HG02759 (cell line): Measurements from ENCODE around the gene SNED1.

Experiments used
- ATAC-seq: cut with Tn5 transposase; IDR thresholded peaks from one replicate; pipeline ENCODE4 v1.9.1; 2021; ENCODE audit warnings: mild to moderate bottlenecking, moderate library complexity; ENCODE audit not compliant: unreplicated experiment

The SNED1 gene

DNA sequence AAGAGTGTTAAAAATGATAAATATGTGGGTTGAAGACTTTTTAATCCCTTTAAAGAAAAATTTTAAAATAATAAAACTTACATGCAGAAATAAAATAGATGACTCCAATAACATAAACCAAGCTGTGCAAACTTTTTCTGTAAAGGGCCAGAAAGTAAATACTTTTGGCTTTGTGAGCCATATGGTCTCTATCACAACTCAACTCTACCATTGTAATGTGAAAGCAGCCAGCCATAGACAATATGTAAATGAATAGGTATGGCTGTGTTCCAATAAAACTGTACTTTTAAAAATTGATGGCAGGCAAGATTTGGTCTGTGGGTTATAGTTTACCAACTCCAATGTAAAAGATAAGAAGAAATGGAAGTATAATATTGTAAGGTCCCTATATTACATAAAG, 45.2 kb downstream of the SNED1 start:
- ATAC-seq: no peak

DNA sequence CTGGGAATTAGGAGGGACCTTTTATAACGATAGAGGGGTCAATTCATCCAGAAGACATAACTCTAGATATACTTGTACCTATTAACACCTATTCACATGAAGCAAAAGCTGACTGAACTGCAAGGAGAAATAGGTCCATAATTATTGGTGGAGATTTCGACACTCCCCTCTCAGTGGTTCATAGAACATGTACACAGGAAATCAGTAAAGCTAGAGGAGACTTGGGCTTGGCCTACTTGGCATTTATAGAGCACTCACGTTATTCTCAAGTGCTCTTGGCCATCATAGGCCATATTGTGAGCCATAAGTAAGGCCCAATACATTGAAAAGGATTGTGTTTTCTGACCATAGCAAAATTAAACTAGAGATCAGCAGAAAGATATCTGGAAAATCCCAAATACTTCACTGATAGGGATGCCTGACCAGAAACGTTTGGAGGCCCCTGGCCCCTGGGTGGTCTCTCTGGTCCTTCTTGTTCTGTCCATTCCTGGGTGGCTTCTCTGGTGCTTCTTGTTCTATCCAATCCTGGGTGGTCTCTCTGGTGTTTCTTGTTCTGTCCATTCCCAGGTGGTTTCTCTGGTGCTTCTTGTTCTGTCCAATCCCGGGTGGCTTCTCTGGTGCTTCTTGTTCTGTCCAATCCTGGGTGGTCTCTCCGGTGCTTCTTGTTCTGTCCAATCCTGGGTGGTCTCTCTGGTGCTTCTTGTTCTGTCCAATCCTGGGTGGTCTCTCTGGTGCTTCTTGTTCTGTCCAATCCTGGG, 49.0 kb downstream of the SNED1 start:
- ATAC-seq: no peak

DNA sequence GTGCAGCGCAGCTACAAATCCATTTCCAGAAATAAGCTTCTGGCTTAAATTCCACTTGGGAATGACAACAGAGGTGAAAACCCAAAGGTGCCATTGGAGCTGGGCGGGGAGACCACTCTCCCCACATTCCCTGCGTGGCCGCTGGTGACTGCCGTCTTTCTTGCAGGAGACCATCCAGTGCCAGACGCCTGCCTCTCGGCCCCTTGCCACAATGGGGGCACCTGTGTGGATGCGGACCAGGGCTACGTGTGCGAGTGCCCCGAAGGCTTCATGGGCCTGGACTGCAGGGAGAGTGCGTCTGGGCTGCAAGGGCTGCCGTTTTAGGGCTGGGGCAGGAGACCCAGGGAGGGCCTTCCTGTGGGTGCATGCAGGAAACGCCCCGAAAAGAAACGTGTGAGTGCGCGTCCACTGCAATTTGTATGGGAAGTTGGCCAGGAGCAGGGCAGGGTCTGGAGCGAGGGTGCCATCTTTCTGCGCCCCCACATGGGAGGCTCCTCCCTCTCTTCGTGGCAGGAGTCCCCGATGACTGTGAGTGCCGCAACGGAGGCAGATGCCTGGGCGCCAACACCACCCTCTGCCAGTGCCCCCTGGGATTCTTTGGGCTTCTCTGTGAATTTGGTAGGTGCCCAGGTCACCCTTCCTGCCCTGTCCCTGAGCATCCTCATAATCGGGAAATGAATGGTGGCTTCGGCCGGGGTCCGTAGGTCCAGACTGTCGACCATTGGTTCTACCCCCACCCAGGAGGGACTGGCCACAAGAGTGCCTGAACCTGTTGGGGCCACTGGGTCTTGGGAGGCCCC, 49.9 kb downstream of the SNED1 start:
- no peak for ATAC-seq

DNA sequence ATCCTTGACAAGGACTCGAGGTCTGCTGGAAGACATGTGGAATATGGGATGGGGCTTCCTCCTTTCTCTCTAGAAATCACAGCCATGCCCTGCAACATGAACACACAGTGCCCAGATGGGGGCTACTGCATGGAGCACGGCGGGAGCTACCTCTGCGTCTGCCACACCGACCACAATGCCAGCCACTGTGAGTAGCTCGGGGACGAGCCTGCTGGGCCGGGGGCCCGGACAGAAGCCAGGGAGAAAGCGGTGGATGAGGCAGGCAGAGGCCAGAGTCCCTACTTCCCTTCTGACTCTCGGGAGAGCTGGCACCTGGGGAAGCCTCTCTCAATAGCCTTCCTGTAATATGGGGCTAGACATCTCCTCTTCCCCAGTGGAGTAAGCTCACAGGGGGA, 50.5 kb downstream of the SNED1 start:
- ATAC-seq: no peak

DNA sequence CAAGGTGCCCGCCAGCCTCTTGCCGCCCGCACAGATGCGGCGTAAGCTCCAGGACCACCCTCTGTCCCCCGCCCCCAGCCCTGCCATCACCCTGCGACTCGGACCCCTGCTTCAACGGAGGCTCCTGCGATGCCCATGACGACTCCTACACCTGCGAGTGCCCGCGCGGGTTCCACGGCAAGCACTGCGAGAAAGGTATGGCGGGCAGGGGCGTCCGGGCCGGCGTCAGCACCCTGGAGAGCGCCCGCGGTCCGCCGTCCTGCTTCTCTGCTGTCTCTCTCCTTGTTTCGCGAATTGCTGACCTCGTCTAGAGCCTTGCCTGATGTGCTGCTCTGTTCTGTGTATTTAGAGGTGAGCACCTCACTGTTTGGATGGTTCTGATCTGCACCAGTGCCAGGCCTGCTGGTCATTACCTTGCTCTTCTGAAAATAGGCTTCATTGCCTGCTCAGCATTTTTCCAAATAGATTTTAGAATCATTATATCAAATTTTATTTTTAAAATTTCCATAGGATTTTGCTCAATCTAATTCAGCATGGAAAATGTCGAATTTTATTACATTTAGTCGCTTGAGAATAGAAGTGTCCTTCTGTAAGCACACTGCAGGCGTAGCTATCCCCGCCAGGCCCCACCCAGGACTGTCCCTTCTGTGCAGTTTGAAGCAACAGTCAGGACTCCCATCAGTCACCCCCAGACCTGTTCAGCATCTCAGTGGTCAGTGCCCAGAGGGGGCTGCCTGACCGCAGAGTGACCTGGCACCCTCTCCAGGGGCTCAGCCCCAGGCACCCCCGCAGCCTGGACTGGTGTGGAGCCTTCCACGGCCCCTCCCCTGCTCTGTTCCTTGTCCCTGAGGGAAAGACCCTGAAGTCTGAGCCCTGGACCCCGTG, 51.6 kb downstream of the SNED1 start:
- no peak for ATAC-seq

DNA sequence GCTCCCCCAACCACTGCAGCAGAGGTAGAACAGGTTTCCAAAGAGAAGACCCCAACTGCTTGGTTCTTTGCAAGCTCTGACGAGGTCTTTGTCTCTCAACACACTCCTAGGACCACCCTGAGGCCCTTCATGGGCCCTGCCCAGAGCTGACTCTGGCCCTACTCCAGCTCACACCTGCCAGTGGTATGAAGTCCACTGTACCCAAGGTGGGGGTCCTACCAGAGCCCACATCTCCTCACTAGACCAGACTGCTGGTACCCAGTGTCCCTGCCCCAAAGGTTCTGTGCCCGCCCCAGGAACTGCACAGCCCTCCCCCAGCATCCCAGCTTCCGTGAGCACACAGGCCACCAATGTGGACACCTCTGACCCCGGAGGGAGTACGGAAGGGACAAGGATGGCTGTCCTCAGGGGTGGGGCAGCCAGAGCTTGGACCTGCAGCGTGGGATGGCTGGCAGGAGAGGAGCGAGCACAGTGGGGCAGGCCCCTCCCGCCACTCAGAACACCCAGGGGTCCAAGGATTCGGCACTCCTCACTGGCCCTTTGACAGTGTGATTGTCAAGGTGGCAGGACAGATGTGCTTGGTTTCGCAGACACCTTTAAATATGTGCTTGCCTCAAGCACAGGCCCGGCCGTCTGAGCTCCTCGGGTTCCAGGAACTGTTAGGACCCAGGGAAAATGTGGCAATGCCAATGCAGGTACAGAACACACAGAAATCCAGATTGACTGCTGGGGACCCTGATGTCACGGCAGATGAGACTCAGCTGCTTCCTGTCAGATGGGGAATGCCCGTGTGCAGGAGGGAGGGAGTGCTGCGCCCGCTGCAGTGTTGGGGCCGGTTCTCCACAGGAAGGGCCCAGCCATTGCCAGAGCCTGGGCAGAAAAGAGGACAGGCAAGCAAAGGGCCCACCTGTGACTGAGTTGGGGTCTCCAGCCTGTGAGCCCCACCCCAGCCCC, 52.5 kb downstream of the SNED1 start:
- ATAC-seq: no peak

DNA sequence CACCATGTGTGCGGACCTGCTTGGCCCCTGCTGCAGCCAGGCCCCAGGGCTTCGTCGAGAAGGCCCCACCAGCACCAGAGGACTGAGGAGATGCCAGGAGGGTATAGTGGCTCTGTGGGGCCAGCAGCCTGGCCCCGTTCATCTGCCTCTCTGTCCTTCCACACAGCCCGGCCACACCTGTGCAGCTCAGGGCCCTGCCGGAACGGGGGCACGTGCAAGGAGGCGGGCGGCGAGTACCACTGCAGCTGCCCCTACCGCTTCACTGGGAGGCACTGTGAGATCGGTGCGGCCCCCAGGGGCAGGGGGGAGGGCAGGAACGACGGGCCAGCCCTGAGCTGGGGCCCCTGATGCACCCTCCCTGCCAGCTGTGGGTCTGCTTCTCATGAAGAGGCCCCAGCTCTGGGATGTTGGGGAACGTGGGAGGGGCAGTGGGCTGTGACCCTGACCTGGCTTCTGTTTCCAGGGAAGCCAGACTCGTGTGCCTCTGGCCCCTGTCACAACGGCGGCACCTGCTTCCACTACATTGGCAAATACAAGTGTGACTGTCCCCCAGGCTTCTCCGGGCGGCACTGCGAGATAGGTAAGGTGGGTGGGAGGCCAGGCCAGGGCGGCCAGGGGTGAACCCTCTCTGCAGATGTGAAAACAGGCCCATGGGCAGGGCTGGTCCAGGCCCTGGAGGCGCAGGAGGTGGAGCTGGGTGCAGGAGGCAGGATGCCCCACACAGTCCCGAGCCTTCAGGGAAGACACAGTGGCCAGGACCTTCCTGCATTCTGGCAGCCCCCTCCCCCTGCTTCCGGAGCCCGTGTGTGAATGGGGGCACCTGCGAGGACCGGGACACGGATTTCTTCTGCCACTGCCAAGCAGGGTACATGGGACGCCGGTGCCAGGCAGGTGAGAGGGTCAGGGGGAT, 53.4 kb downstream of the SNED1 start:
- no peak for ATAC-seq

DNA sequence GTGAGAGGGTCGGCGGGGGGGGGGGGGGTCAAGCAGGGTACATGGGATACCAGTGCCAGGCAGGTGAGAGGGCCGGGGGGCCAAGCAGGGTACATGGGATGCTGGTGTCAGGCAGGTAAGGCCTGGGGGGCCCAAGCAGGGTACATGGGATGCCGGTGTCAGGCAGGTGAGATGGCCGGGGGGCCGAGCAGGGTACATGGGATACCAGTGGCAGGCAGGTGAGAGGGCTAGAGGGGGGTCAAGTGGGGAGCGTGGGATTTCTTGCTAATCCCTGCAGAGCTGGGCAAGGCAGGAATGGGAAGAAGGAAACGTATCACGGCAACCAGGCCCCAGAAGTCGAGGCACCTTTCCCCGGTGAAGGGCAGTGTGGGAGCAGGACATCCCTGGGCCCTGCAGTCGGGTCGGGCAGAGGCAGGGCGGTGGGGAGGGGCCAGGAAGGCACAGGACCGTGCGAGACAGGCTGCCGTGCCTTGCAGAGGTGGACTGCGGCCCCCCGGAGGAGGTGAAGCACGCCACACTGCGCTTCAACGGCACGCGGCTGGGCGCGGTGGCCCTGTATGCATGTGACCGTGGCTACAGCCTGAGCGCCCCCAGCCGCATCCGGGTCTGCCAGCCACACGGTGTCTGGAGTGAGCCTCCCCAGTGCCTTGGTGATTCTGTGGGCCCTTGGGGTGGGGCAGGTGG, 54.4 kb downstream of the SNED1 start:
- no peak for ATAC-seq

DNA sequence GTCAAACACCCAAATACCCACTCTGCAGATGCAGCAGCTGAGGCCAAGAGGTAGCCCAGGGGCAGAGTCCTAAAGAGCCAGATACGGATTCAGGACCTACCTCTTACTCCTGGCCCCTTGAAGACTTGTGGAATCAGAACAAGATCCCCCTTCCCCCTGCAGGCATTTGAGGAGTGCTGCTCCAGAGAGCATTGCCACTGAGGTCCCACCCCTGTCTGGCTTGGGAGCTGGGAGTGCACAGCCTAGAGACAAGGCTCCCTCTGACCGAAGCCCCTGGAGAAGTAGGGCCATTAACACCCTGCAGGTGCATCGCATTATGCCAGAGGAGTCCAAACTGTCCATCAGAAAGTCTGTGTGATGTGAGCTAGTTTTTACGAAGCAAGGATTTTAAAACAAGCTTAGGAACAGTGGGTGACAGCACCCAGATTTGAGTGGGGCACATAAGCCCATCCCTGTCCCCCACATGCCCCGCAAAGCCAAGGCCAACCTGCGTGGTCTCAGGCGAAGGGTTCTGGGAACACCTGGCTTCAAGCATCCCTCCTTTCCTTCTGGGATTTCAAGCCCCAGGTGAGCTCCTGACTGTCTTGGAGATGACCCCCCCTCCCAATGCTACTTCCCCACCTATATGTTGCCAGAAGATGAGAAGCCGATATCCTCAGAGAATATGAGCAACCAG, 55.3 kb downstream of the SNED1 start:
- no peak for ATAC-seq

DNA sequence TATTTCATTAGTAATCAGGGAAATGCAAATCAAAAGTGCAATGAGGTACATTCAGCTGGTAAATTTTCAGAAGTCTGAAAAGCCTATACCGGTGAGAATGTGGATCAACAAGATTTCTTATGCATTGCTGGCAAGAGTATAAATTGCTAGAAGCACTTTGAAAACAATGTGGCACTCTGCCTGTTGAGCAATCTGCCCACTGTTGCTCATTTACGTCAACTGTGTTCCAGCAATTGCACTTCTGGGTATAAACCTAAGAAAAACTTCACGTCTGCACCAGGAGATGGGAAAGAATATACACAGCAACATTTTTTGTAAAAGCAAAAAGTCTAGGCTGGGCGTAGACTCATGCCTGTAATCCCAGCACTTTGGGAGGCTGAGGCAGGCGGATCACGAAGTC, 62.9 kb downstream of the SNED1 start:
- no peak for ATAC-seq

DNA sequence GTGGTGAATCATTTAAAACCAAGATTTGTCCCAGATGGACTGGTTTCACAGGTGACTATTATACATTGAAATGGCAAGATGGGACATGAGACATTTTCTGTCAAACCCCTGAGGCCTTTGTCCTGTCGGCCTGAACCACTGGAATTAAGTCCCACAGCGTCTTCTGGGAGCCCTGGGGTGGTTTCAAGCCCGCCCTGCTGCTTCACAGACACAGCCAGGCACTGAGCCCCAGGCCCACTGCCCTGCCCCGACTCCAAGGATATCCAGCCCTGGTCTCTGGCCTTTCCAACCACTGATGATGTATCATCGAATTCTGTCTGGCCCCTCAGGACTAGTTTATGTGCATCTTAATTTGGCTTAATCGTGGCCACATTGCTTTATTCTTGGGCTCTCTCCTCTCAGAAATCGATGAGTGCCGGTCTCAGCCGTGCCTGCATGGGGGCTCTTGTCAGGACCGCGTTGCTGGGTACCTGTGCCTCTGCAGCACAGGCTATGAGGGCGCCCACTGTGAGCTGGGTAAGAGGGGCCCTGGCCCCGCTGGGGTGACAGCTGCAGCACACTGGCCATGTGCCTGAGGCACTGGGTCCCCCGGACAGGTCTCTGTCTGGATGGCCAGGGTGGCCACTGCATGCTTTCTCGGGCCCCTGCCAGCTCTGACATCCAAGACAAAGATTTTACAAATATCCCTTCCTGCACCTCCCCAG, 64.1 kb downstream of the SNED1 start:
- no peak for ATAC-seq

DNA sequence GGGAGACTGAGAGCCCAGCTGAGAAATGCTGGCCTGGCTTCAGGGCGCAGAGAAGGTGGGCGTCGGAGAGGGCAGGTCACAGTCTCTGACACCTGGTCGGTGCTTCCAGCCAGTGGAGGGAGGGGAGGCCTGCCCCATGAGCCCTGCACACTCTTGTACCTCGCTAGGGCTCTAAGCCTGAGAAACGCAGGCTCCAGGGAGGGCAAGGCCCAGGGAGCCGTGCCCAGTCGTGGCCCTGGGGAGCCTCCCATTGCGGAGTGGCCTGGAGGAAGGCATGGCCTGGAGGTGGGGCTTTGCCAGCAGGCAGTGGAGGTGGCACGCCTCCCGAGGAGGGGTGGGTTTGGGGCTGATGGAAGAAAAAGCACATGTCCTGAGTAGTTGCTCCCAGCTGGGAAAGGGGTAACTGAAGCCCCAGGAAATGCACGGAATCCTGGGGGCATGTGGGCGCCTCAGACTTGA, 64.7 kb downstream of the SNED1 start:
- no peak for ATAC-seq

DNA sequence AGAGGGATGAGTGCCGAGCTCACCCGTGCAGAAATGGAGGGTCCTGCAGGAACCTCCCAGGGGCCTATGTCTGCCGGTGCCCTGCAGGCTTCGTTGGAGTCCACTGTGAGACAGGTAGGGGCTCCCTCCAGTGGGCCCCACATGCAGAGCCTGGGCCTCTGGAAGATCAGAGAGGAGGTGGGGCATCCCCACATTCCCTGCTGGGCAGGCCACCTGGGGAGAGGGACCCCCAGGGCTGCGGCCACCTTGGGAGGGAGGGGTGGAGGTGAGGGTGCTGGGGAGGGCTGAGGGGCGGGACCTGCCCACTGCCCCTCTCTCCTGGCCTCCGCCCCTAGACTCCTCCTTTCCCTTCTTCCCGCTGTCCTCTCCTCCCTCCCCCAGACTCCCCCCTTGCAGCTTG, 65.2 kb downstream of the SNED1 start:
- ATAC-seq: no peak

DNA sequence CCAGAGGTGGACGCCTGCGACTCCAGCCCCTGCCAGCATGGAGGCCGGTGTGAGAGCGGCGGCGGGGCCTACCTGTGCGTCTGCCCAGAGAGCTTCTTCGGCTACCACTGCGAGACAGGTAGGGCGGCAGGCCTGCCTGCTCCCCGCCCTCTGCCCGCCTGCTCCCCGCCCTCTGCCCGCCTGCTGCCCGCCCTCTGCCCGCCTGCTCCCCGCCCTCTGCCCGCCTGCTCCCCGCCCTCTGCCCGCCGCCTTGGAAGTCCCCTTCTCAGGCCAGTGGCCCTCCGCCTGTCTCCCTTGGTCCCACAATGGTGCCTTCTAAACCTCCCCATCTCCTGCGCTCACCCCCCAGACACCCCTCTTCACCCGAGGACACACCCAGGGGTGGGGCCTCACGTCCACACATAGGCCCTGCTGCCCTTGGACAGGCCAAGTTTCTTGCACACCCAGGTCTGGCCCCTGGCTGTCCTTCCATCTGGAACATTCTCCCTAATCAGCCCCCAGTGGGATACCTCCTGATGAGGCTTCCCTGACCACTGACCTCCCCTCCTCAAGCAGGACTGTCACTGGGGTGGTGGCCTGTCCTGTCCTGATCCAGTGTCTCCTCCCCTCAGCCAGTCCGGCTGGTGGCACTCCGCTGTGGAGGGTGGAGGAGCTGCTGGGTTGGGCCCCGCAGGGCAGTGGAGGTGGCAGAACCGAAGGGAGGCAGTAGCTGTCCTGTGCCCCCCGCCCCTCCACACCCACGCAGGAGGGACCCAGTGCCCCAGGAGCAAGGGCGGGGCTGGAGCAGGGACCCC, 65.8 kb downstream of the SNED1 start:
- ATAC-seq: no peak

DNA sequence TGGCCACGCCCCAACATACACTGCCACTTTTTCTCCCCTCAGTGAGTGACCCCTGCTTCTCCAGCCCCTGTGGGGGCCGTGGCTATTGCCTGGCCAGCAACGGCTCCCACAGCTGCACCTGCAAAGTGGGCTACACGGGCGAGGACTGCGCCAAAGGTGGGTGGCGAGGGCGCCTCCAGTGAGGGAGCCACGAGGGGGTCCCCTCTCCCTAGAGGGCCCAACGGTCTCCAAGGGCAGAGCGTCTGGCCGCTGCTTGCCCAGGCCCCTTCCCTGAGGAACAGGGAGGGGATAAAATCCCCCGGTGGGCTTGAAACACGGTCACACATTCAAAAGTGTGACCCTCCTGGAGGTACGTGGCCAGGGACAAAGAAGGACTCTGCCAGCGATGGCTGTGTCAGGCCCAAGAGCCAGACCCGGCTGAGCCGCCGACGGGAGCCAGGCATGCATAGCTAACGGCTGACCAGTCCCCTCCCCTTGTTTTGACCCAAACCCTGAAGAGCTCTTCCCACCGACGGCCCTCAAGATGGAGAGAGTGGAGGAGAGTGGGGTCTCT, 66.5 kb downstream of the SNED1 start:
- ATAC-seq: no peak

DNA sequence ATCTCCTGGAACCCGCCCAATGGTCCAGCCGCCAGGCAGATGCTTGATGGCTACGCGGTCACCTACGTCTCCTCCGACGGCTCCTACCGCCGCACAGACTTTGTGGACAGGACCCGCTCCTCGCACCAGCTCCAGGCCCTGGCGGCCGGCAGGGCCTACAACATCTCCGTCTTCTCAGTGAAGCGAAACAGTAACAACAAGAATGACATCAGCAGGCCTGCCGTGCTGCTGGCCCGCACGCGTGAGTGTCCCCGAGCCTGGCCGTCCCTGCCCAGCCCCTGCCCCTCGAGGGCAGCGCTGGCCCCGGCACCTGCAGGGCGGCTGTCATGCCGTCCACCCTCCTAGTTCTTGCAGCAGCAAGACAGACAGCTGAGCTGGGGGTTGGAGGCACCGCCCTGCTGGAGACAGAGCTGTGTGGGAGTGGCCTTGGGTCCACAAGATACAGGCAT, 67.0 kb downstream of the SNED1 start:
- no peak for ATAC-seq
